HT-29 (cell line): ENCODE measurements around the gene SH2D6. TPM values are rescaled to one million over a fixed set of nuclear protein-coding genes. Genes with fewer than 3 reads are reported as not detected.
"Not testable (repeated sequence)": the region's sequence is repeated elsewhere in the genome, so short reads cannot be mapped to it uniquely, and the experiment has no call there.

Source experiments
- DNase-seq: peaks from one replicate; pipeline ENCODE4 v3.0.0-alpha.2; 2015; ENCODE audit warnings: low spot score
- total RNA-seq: library from RNA; depleted of rRNA; stranded (reverse); fragments of >200 nt; shearing (Covaris generic); gene quantifications from 2 replicates; pipeline ENCODE4 v1.2.3, GENCODE V29; 2014

Gene SH2D6
- total RNA-seq, 1 experiment from 2014 or later, result 0.08 TPM

DNA sequence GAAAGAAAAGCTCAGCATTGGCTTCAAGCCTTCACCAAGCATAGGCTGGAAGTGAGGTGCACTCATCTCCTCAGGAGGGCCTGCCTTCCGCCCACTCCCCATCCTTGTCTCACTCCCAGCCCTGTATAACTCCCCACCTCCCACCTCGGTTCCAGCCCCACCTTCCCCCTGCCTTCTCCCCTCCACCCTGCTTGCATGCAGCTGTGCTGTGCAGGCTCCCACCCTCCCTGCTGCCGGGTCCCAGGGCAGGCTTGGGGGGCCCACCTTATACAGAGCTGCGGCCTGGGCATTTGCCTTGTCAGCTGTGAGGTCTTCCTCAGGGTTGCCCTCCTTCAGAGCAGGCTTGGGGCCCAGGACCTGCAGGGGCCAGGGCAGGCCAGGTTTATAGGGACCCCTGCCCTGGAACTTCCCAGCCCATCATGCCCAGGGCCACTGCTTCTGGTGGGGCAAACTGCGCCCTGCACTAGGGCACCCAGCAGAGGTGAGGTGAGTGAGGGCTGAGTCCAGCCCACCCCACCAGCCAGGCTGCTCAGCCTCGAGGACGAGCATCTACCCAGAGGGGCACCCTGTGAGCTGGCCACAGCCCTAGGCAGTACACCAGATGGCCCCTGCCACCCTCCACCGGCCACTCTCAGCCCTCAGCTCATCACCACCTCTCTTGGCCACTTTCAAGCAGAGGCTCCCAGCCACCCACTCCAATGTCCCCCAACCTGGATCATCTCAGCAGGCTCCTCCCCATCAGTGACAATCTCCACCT is 19.9 kb upstream of the SH2D6 start:
- DNase-seq, result no peak

DNA sequence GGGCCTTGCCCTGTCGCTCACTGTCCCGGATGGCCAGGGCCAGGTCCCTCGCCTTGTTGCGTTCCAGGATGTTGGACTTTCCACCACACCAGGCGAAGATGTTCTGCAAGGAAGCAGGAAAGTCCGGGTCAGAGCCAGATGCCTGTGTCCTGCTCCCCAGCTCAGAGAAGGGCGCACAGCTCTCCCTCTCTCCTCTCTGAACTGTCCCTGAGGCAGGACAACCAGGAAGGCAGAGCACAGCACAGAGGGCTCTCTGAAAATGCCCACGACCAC is 19.4 kb upstream of the SH2D6 start:
- no peak for DNase-seq

DNA sequence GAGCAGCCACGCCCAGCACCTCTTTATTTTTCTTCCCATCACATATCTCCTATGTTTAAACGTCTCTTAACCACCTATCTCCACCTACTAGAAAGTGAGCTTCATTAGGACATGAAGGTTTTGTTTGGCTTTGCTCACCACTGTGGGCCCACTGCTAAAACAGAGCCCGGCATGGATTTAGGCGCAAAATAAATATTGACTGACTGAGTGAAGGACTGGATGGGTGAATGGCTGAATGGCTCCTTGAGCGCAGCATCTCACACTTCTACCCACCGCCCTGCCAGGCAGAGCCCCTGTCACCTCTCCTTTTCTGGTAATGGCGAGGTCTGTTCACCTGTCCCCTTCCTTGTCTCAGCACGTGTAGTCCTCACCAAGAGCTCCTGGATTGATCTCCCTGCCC is 18.5 kb upstream of the SH2D6 start:
- no peak for DNase-seq

DNA sequence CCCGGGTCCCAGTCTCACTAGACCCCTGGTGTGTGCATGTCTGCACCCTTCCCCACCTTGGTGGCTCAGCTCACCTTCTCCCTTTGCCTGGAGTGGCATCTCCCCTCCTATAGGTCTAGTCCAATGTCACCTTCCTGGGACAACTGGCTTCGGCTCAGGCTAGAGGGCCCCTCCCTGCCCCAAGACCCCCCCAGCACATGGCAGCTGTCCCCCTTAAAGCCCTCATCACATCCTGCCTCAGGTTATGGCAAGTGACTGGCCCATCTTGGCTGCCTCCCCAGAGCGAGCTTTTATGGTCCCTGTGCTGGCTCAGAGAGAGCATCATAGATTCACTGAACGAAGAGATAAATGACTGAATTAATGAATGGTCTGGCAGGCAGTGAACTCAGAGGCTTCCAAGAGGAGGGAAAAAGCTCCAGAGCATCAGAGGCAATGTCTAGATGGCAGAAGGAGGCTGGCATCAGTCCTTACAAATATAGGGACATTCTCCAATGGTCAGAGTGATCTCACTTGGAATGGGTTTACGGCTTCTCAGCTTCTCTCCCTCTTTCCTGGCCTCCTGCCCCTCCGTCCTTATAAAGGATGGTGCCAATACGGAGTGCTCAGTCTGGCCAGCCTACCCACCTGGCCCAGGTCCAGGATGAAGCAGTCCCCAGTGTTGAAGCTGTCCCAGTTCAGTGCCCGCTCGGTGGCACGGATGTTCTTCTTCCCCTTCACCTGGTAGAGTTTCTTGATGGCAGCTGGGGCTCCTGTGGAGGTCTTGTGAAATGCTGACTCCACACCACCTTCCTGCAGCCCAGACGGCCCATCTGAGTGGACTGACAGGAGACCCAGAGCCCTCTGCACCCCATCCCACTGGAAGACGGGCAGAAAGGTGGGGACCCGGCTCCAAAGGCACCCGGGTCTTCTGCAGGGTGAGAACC is 17.7 kb upstream of the SH2D6 start:
- DNase-seq, result no peak

DNA sequence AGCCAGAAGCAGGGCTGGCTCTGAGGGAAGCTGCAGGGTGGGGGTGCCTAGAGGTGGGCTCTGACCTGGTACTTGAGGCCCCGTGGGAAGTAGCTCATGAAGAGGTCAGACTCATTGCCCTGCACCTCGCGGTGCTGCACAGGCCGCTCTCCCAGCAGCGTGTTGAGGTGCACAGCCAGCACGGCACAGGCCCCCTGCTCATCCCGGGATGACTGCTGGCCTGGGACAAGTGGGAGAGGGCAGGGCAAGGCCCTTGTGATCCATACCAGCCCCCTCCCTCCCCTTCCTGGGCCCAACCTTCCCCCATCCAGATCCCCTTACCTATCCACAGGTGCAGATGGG is 17.1 kb upstream of the SH2D6 start:
- DNase-seq, result no peak

DNA sequence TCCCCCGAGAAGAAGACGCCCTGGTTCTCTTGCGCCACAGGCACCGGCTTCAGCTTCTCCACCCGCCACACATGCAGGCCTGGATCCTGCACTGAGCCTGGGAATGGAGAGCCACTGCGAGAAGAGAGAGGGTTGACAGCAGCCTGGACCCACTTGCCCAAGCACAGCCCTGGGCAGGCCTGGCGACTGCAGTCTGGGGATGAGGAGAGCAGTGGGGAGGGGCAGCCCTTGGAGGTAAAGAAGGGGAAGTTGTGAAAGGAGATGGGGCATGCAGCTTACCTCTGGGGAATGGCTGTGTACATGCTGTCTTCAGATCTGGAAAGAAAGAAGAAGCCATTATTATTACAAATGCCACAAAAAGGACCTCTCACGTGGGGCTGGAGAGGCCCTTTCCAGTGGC is 16.7 kb upstream of the SH2D6 start:
- no peak for DNase-seq

DNA sequence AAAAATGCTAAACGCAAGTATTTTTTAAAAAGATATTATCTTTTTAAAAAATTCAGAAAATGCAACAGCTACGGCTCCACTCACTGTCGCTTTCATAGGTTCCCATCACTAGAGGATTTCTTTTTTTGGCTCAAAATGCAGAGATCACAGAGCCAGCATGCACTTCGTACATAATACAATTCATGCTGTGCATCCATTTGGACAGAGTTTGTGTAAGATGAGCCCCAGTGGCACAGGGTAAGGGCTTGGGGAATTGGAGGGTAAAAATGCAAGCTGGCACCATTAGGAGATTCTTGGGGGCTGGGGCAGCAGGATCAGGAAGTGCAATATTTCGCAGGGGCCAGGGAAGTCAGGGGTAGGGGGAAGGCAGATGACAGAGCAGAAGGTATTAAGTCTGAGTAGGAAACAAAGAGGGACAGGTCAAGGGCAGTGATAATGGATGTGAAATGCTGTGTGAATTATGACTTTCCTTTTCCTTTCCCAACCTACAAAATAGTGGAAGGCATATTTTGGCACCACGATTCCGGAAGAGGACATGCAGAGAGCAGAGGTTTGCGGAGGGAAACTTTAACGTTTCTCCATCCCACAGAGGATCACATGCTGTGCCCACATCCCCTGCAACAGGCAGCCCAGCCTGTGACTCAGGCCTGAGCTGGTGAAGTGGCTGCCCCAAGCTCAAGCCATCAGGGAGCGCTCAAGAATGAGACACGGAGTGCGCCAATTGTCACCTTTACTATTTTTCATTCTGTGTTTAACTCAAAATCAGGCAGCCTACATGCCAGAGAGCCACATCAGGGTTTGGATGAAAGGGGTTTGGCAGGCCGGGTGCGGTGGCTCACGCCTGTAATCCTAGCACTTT is 13.1 kb upstream of the SH2D6 start:
- no peak for DNase-seq

DNA sequence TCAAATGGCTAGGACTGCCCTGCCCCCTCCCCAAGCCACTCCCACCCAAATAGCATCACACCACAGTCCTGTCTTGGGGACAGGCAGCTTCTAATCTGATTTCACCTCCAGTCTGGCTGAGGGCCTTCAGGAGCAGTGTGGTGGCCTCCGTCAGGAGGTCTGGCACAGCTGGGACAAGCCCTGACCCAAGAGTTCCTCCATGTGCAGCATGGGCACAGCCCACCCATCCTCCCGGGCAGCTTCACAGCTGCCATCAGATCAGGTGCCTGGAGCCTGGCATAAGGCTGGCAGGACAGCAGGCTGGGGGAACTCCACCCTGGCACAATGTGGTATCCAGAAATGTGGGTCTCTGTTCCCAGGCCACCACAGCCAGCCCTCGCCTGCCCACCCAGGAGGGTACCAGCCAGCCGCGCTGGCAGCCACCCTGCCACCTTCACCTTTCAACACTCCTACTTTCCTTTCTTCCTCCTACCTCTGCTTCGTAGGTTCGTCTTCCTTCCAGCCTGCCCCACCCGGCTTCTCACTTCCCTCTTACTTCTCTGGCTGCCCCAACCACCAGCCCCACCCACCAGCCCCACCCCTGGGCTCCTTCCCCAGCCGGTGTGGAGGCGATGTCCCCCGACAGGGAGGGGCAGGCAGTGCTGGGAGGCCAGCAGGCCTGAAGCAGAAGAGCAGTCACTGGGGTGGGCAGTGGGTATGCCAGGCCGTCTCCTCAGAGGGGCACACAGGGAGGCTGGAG is 8.5 kb upstream of the SH2D6 start, which contains the start of gene CAPG:
CAPG (minus strand) TSS at position 522 of the 739 bp plus-strand sequence. CDS start 8,221 bp downstream, outside the sequence.
- peak; percentile 83 for DNase-seq

DNA sequence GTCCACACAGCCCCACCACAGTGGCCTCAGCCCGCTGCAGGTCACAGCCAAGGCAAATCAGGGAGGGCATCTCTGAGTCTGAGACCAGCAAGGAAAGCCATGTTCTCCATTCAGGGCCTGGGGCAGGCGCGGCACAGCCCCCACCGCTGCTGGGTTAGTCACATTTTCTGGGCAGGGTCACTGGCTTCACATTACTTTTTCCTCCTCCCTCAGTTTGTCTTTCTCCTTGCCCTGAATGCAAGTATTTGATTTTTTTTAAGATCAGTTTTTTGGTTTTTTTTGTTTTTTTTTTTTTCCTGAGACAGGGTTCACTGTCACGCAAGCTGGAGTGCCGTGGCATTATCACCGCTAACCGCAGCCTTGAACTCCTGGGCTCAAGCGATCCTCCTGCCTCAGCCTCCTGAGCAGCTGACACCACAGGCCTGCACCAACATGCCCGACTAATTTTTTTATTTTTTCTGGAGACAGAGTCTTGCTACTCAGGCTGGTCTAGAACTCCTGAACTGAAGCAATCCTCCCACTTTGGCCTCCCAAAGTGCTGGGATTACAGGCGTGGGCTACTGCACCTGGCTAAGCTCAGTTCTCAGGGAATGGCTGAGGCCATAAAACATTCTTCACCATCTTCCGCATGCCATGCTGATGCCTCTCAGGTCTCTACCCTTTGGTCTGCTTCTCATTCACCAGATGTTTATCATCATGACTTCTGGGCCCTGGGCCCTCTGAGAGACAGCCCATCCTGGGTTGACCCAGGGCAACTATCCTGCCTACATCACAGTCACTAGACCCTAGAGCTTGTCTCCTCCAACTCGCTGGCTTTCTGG is 7.7 kb upstream of the SH2D6 start:
- DNase-seq, result peak; percentile 85

DNA sequence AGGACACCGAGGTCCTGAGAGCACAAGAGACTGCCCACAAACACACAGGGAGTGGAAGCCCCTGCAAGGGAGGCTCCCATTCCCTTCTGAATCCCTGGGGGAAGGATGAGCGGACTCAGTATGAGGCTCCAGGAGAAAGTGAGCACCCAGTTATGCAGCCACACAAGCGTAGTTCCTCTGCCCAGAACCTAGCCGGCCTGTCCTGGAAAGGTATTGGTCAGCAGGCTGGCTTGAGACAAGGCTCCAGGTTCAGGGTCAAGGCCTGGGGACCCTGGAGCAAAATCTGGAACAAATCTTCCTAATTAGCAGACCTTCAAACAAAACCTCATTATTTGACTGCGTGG is 7.1 kb upstream of the SH2D6 start:
- no peak for DNase-seq

DNA sequence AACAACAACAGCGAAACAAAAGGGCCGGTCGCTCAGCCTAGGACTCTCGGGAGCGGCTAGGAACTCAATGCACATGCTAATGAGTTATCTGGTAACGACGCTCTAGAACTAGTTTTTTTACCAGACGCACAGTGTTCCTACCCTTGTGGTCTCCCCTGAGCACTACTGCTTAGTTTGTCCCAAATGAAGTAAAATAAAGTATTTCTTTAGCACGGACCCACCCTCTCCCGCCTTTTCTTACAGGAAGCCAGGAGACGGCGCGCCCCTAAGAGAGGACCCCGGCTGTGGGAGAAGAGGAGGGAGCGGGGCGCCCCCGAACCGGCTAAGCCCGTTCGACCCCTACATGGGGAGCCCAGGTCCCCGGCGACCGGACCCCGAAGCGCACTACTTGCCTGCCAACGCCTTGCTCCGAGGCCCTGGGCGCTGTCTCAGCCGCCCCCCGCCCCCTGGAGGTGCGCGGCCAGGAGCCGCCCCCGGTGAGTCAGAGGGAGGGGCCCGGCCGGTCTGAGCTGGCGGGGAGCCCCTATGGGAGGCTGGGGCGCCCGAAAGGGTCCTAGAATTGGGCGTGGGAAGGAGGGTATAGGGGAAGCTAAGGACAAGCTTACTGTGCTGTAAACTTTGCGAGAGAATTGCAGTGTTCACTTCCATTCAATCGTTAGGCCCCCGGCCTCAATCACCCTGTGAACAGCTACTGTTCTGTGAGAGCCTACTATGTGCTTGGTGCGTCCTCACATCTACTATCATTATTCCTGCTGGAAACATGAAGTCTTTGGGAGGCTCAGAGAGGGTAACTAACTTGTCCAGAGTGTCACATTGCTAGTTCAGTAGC is 4.7 kb upstream of the SH2D6 start:
- peak; percentile 58 for DNase-seq

DNA sequence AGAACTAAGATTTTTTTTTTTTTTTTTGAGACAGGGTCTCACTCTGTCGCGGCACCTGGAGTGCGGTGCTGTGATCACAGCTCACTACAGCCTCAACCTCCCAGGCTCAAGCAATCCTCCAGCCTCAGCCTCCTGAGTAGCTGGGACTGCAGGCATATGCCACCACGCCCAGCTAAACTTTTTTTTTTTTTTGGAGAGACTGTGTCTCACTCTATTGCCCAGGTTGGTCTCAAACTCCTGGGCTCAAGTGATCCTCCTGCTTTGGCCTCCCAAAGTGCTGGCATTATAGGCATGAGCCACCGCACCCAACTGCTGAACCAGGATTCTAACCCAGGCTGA is 4.1 kb upstream of the SH2D6 start:
- DNase-seq, result not testable (repeated sequence)

DNA sequence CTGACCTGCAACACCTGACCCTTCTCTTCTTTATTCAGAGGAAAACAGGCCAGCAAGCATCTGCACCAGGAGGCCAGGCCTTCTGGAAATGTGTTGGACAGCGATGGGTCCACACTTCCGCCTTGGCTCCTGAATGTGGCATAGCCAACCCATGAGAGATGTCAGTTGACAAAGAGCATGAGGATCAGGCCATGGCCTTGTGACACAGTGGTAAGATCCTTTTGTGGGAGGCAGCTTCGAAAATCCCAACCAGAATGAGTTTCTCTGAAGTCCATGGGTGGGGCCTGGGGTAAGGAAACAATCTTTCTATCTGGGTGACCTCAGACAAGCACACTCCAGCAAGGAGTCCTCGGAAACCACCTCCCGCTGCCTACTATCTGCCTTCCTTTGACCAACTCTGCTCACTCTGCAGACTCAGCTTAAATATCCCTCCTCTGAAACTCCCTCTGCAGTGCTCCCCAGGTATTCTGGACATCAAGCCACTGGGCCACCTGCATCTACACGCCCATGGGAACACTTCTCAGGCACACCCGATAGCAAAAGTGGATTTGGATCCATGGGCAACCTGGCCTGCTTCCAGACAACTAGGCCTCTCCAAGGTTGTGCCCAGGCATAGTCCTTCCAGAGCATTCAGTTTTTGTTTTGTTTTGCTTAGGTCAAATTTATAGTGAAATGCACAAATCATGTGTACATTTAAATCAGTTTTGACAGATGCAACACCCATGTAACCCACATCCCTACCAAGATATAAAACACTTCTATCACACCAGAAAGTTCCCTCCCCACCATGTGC is 3.6 kb upstream of the SH2D6 start:
- DNase-seq, result no peak

DNA sequence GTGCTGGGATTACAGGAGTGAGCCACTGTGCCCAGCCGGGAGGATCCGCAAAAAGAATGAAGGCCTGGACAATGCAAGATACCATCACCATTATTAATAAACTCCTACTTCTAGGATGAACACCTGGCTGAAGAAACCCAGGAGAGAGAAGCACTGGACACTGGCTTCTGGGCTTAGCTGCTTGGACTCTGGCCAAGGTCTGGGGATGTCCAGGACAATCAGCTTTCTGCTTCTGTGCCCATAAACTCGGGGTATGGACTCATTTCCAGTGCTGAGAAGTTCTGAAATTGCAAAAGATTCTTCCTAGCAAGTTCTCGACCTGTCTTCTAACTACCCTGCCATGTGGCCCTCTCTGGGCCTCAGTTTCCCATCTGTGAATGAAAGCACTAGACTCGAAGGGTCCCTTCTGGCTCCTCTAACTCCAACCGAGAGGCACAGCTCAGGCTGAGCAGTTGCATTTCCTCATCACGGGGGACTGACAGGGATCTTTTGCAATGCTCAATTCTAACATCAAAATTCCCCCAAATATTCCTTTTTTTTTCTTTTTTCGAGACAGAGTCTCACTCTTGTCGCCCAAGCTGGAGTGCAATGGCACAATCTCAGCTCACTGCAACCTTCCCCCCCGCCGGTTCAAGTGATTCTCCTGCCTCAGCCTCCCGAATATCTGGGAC is 2.4 kb upstream of the SH2D6 start:
- no peak for DNase-seq

DNA sequence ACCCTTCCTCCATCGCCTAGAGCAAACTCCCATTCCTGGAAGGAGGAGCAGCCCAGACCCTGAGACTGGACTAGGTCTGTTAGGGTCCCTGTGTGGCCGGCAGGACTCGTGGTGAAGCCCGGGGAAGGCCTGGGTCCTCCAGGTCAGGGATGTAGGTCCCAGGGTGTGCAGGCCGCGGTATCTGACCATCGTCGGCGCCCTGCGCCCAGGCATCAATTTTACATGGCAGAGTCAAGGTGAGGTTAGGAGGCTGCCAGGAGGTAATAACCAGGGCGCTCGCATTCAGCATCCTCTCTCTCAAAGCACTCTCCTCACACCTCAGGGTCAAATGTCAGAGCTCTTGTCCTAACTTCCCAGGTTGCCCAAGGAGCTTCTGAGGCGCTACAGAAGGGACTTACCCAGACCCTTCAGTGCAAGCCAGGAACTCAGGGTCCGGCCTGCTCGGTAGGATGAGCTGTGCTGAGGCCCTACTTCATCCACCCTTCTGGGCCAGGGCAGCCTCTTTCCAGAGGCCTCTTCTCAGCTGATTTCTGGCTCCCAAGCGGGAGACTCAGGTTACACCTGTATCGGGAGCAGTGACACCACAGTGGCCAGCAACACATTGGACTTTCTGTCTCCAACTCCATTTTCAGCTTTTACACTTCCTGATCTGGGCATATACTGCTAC is 628 bp downstream of the SH2D6 start:
- DNase-seq, result no peak

DNA sequence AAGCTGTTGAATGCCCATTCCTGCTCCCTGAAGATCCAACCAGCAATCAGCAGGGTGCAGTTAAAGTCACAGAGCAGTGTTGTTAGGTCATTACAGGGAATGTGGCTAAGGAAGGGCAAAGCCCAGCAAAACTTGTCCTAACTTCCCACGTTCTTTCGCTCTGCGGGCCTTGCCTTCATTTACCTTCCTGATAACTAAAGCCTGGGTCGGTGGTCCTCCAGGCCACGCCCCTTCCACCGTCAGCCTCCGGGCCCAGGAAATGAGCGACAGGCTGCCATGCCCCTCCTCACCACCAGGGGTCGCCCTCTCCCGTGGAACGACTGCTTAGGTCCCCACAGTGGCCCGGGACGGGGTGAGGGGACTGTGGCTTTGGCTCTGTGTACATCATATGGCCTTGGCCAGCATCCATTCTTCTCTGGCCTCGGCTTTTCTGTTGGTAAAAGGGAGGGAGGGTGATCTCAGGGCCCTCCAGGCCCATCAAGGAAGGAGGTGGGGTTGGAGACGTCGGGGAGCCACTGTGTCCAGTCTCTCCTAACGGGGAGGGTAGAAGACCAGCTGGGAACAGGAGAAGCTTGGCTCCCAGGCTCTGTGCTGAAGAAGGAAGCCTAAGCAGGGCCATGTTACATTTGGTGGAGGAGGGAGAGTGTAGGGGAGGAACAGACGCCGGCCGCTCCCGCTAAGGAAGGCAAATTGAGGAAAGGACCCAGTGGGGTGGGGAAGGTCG is 2.2 kb downstream of the SH2D6 start:
- DNase-seq, result peak; percentile 94
